Stomach (tissue), 9 donors: Measurements from ENCODE around the gene GADD45GIP1. TPM values are rescaled to one million over a fixed set of nuclear protein-coding genes. Genes with fewer than 3 reads are reported as not detected.
A peak's percentile ranks its signal among the peaks of the same experiment; 100 is the strongest.

ENCODE experiments used
- DNase-seq, 2 donors: peaks; one replicate each; pipeline versions ENCODE4 v3.0.0 to v3.0.0-alpha.2; 2013 to 2019
- H3K27ac ChIP-seq, 5 donors: fragments of 200-600 bp in 4 of 5; sonication (generic) in 4 of 5; one replicate each; pipeline ENCODE4 v1.5.1; 2013 to 2019; ENCODE audit warnings: mild to moderate bottlenecking in 1 of 5, moderate library complexity in 1 of 5
- H3K27me3 ChIP-seq, 3 donors: fragments of 200-600 bp; sonication (generic); one replicate each; pipeline ENCODE4 v1.5.1; 2017 to 2019; ENCODE audit warnings: mixed run types in 1 of 3
- H3K36me3 ChIP-seq, 4 donors: fragments of 200-600 bp; sonication (generic); 1 replicate in 3 of 4; 2 replicates in 1 of 4; pipeline ENCODE4 v1.5.1; 2016 to 2019
- H3K4me1 ChIP-seq, 4 donors: fragments of 200-600 bp; sonication (generic); one replicate each; pipeline ENCODE4 v1.5.1; 2016 to 2019
- H3K4me3 ChIP-seq, 4 donors: fragments of 200-600 bp; sonication (generic) in 3 of 4; one replicate each; pipeline ENCODE4 v1.5.1; 2016 to 2019; ENCODE audit warnings: mild to moderate bottlenecking in 1 of 4
- H3K9me3 ChIP-seq, 4 donors: fragments of 200-600 bp; sonication (generic); one replicate each; pipeline ENCODE4 v1.5.1; 2016 to 2019
- CTCF ChIP-seq, 7 experiments: fragments of 450-650 bp in 4 of 7; fragments of 200-600 bp in 3 of 7; sonication (generic) in 3 of 7; IDR thresholded peaks; one replicate each; pipeline ENCODE4 v1.5.1; 2016 to 2019; ENCODE audit warnings: antibody characterized with exemption in 7 of 7, control low read depth in 2 of 7, mild to moderate bottlenecking in 1 of 7
- EP300 ChIP-seq: sonication (generic); formaldehyde crosslinking; IDR thresholded peaks from one replicate; pipeline ENCODE4 v1.6.1; 2017; ENCODE audit warnings: antibody characterized with exemption
- POLR2A ChIP-seq, 4 donors: fragments of 450-650 bp; IDR thresholded peaks; one replicate each; pipeline ENCODE4 v1.6.1; 2016; ENCODE audit warnings: antibody characterized with exemption in 4 of 4, control low read depth in 2 of 4, mild to moderate bottlenecking in 1 of 4, moderate library complexity in 1 of 4
- POLR2AphosphoS5 ChIP-seq, 3 donors: sonication (generic); formaldehyde crosslinking; IDR thresholded peaks; one replicate each; pipeline ENCODE4 v1.6.1; 2016; ENCODE audit warnings: antibody characterized with exemption in 3 of 3
- WGBS, 5 donors: extraction: QIAGEN DNeasy Blood & Tissue Kit in 3 of 5; methylation state at CpG; one replicate each; pipeline versions ENCODE4 v1.1.5 to v1.1.7; 2013 to 2018; 5-methylcytosine and 5-hydroxymethylcytosine counted together
- intact Hi-C: fragments of 100-400 bp; cut with DNase I; formaldehyde crosslinking; loops from one replicate; pipeline ENCODE4 v1.15.1; 2023; ENCODE audit warnings: low total_unique reads
- polyA plus RNA-seq, 3 donors: library from polyadenylated mRNA; stranded (reverse); fragments of 200-250 nt; gene quantifications; one replicate each; pipeline ENCODE4 v1.2.3, GENCODE V29; 2013
- total RNA-seq, 5 donors: library from RNA; depleted of rRNA; stranded (reverse); fragments of >200 nt; gene quantifications; one replicate each; pipeline versions ENCODE4 v1.1.0 to v1.2.3, GENCODE V29; 2014 to 2016
- donor health status: healthy with polysubstance abuse.
- donor health status: Bipolar disorder and iron deficiency.
- donor health status: healthy.

GADD45GIP1 gene
- total and polyA plus RNA-seq, 8 donors: 1.8 to 93.3 (median 51.1) TPM

- H3K27ac ChIP-seq: no peak overlapping the region
- intact Hi-C loops: loop anchor here (10.0 kb wide), 1 partner anchor 50 kb away; the partner anchor contains the start of genes DNASE2 and KLF1
- TF ChIP-seq POLR2A (IDR thresholded peaks at IDR 0.05) (no peak), POLR2AphosphoS5 (IDR thresholded peaks at IDR 0.05) (no peak), CTCF (IDR thresholded peaks at IDR 0.05) (no peak), EP300 (no peak)
- WGBS, 5 donors: 89 to 92% (median 91%) methylated on average over 10 of the region's 10 CpGs
- no peak for DNase-seq
- no peaks in the 10 kb centered on the region for H3K27me3 ChIP-seq
- H3K9me3 ChIP-seq: no peaks in the 10 kb centered on the region
- no peak overlapping the region for H3K4me3 ChIP-seq
- peaks cover 11 to 20% (median 14%) of the 10 kb centered on the region in 4 donors for H3K36me3 ChIP-seq
- peaks cover 29 to 59% (median 40%) of the 10 kb centered on the region in 4 donors for H3K4me1 ChIP-seq
These were observed 22.0 kb downstream of the GADD45GIP1 start for GRCh38 chr19:12935071-12935470.

DNA sequence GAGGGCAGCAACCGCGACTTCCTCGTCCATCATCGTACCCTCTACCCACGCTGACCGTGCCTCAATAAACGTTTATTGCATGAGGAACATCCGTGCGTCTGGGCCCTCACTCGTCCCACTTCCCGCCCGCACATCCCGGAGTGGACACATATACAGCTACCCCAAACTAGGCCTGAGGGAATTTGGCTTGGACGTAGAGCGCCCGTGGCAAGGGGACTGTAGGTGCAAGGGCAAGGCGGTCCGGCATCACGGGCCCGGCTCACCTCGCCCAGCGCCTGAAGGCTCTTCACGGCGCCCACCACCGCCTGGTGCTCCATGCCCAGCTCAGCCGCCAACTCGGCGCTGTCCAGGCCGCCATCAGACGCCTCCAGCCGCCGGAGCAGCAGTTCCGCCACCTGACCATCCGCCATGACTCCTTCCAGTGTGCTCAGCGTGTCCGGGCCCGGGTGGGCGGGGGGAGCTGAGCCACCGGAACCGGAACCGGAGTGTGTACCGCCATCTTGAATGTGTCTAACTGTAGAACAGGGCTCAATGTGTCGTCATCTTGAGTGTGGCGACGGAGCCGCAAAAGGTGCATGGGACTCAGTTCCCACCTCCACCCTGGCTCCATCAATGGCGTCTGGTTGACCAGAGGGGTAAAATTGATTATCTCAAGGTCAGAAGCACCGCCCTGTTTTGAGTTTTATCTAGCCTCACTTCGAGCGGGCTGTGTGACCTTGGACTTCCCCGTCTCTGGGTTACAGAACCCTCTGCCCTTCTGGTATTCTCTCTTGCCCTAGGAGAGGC is 23.5 kb downstream of the GADD45GIP1 start, which contains the start of gene FARSA:
FARSA (minus strand) TSS at position 425 of the 786 bp plus-strand sequence; CDS start at position 410, 15 bp downstream.
- Histone ChIP-seq H3K27me3 (no peaks in the 10 kb centered on the region), H3K9me3 (no peaks in the 10 kb centered on the region), H3K4me3 (peak within 1 kb of the TSS; percentile 80 to 97 (median 92)), H3K27ac (peak within 1 kb of the TSS; percentile 81 to 91 (median 85)), H3K36me3 (peaks cover 21 to 28% (median 25%) of the 10 kb centered on the region in 4 donors), H3K4me1 (peaks cover 22 to 48% (median 32%) of the 10 kb centered on the region in 4 donors)
- WGBS, 5 donors: 1 to 2% (median 1%) methylated on average over 41 to 51 of the region's 51 CpGs
- DNase-seq: peak; percentile 93 to 97
- TF ChIP-seq POLR2AphosphoS5 (IDR thresholded peaks at IDR 0.05) (peak; percentile 84 to 98 (median 98)), CTCF (IDR thresholded peaks at IDR 0.05) (no peak), EP300 (no peak)
- intact Hi-C loops: loop anchor here (10.0 kb wide), 1 partner anchor 49 kb away; the partner anchor contains the start of genes DNASE2 and KLF1

- intact Hi-C loops: loop anchor here (10.0 kb wide), 1 partner anchor 48 kb away; the partner anchor contains the start of genes DNASE2 and KLF1
- peaks cover 18 to 43% (median 28%) of the 10 kb centered on the region in 4 donors for H3K4me1 ChIP-seq
- no peaks in the 10 kb centered on the region for H3K9me3 ChIP-seq
- no peaks in the 10 kb centered on the region for H3K27me3 ChIP-seq
- TF ChIP-seq POLR2A (IDR thresholded peaks at IDR 0.05): no peak
- TF ChIP-seq POLR2AphosphoS5 (IDR thresholded peaks at IDR 0.05): no peak
- no peak for TF ChIP-seq CTCF (IDR thresholded peaks at IDR 0.05)
- no peak for TF ChIP-seq EP300
- peak overlapping the region; percentile 81 to 91 (median 85) for H3K27ac ChIP-seq
- DNase-seq: no peak
- H3K36me3 ChIP-seq: peaks cover 28 to 36% (median 33%) of the 10 kb centered on the region in 4 donors
- H3K4me3 ChIP-seq: peak overlapping the region; percentile 80 to 97 (median 92)
- 25 to 28% (median 26%) methylated on average over 16 of the region's 16 CpGs for WGBS, 5 donors
These were observed 24.4 kb downstream of the GADD45GIP1 start for GRCh38 chr19:12932392-12933286.
